Astrocyte (in vitro differentiated cells and primary cell): ENCODE results near the gene PTK6.

Experiments
- CTCF ChIP-seq: IDR thresholded peaks from 2 replicates; pipeline ENCODE4 v1.5.1; 2011; ENCODE audit warnings: low read depth, mild to moderate bottlenecking, inconsistent platforms, low read length, moderate library complexity; ENCODE audit not compliant: insufficient read depth
- EZH2 ChIP-seq: IDR thresholded peaks from 2 replicates; pipeline ENCODE4 v1.6.1; 2012; ENCODE audit warnings: mild to moderate bottlenecking, low read length, inconsistent platforms; ENCODE audit not compliant: insufficient read depth

GRCh38 chr20:63504642-63505041 lies 32.5 kb downstream of the PTK6 start:
- TF ChIP-seq CTCF (no peak), EZH2 (no peak)
